Ishikawa (cell line): ENCODE results near the gene SLC66A1.

ENCODE experiments used
- CEBPB ChIP-seq: IDR thresholded peaks from 2 replicates; pipeline ENCODE4 v1.6.1; 2012
- CREB1 ChIP-seq: IDR thresholded peaks from 2 replicates; pipeline ENCODE4 v1.6.1; 2012; ENCODE audit warnings: low read depth
- EGR1 ChIP-seq: IDR thresholded peaks from 2 replicates; pipeline ENCODE4 v1.6.1; 2012
- EP300 ChIP-seq: IDR thresholded peaks from 2 replicates; pipeline ENCODE4 v1.6.1; 2012; ENCODE audit warnings: borderline replicate concordance
- FOXM1 ChIP-seq: IDR thresholded peaks from 2 replicates; pipeline ENCODE4 v1.6.1; 2012; ENCODE audit warnings: low read depth, borderline replicate concordance
- MAX ChIP-seq: IDR thresholded peaks from 2 replicates; pipeline ENCODE4 v1.6.1; 2012
- NFIC ChIP-seq: IDR thresholded peaks from 2 replicates; pipeline ENCODE4 v1.6.1; 2012
- RAD21 ChIP-seq: IDR thresholded peaks from 2 replicates; pipeline ENCODE4 v1.6.1; 2012; ENCODE audit warnings: low read depth
- REST ChIP-seq: IDR thresholded peaks from 2 replicates; pipeline ENCODE4 v1.6.1; 2012; ENCODE audit warnings: low read depth, mild to moderate bottlenecking
- TAF1 ChIP-seq: IDR thresholded peaks from 2 replicates; pipeline ENCODE4 v1.6.1; 2012; ENCODE audit warnings: low read depth, mild to moderate bottlenecking
- TCF12 ChIP-seq: IDR thresholded peaks from 2 replicates; pipeline ENCODE4 v1.6.1; 2012; ENCODE audit warnings: low read depth
- TEAD4 ChIP-seq: IDR thresholded peaks from 2 replicates; pipeline ENCODE4 v1.6.1; 2012
- USF1 ChIP-seq: IDR thresholded peaks from 2 replicates; pipeline ENCODE4 v1.6.1; 2012
- YY1 ChIP-seq: IDR thresholded peaks from 2 replicates; pipeline ENCODE4 v1.6.1; 2012; ENCODE audit warnings: low read depth
- ZBTB7A ChIP-seq: IDR thresholded peaks from 2 replicates; pipeline ENCODE4 v1.6.1; 2012; ENCODE audit warnings: low read depth

Gene SLC66A1

GRCh38 chr1:19272064-19272463 lies 40.1 kb upstream of the SLC66A1 start:
- TF ChIP-seq USF1 (no peak), REST (no peak), MAX (no peak), FOXM1 (no peak), RAD21 (no peak), YY1 (no peak), EP300 (no peak), NFIC (no peak), CREB1 (no peak), TCF12 (no peak), TEAD4 (no peak), TAF1 (no peak), CEBPB (no peak), EGR1 (no peak), ZBTB7A (no peak)

- TF ChIP-seq TAF1: no peak
- TF ChIP-seq TEAD4: no peak
- no peak for TF ChIP-seq CREB1
- TF ChIP-seq NFIC: no peak
- TF ChIP-seq USF1: no peak
- TF ChIP-seq FOXM1: no peak
- no peak for TF ChIP-seq CEBPB
- TF ChIP-seq TCF12: no peak
- no peak for TF ChIP-seq REST
- no peak for TF ChIP-seq YY1
- TF ChIP-seq MAX: no peak
- no peak for TF ChIP-seq EP300
- TF ChIP-seq EGR1: no peak
- TF ChIP-seq RAD21: no peak
- no peak for TF ChIP-seq ZBTB7A
Observed at GRCh38 chr1:19273106-19273843, 38.9 kb upstream of the SLC66A1 start.

GRCh38 chr1:19274636-19275035 lies 37.5 kb upstream of the SLC66A1 start:
- no peak for TF ChIP-seq RAD21
- TF ChIP-seq NFIC: no peak
- TF ChIP-seq TAF1: no peak
- no peak for TF ChIP-seq YY1
- no peak for TF ChIP-seq USF1
- TF ChIP-seq TEAD4: no peak

GRCh38 chr1:19283891-19284290 lies 28.2 kb upstream of the SLC66A1 start:
- TF ChIP-seq TCF12 (no peak), EP300 (no peak), YY1 (no peak), RAD21 (no peak), FOXM1 (no peak), USF1 (no peak), REST (no peak), ZBTB7A (no peak), NFIC (no peak), MAX (no peak), EGR1 (no peak), CEBPB (no peak), TEAD4 (no peak), TAF1 (no peak), CREB1 (no peak)
